Measurements from ENCODE around the gene PRKCE. TPM values are rescaled to one million over a fixed set of nuclear protein-coding genes. Genes with fewer than 3 reads are reported as not detected.

Gene PRKCE
- total RNA-seq, 1 experiment from 2014 or later = 17.7 TPM

GRCh38 chr2:45631955-45632354, 19.5 kb upstream of the PRKCE start:
- DNase-seq (ENCODE audit: low spot score) = no peak

- DNase-seq (ENCODE audit: low spot score) = no peak
Observed at GRCh38 chr2:45634223-45634622, 17.3 kb upstream of the PRKCE start.

- no peak for DNase-seq (ENCODE audit: low spot score)
Observed at GRCh38 chr2:45636008-45636407, 15.5 kb upstream of the PRKCE start.

GRCh38 chr2:45637440-45637839, 14.0 kb upstream of the PRKCE start:
- DNase-seq (ENCODE audit: low spot score) = peak; percentile 60

GRCh38 chr2:45640576-45640975, 10.9 kb upstream of the PRKCE start:
- no peak for DNase-seq (ENCODE audit: low spot score)

GRCh38 chr2:45643095-45643494, 8.4 kb upstream of the PRKCE start:
- DNase-seq (ENCODE audit: low spot score) = no peak

- peak; percentile 46 for DNase-seq (ENCODE audit: low spot score)
Observed at GRCh38 chr2:45643543-45644542, 7.6 kb upstream of the PRKCE start.

GRCh38 chr2:45646289-45646688, 5.2 kb upstream of the PRKCE start:
- DNase-seq (ENCODE audit: low spot score) = no peak

- no peak for DNase-seq (ENCODE audit: low spot score)
Observed at GRCh38 chr2:45647356-45647755, 4.1 kb upstream of the PRKCE start.

- no peak for DNase-seq (ENCODE audit: low spot score)
Observed at GRCh38 chr2:45647986-45648520, 3.4 kb upstream of the PRKCE start.

GRCh38 chr2:45648636-45649035, 2.8 kb upstream of the PRKCE start:
- no peak for DNase-seq (ENCODE audit: low spot score)

GRCh38 chr2:45649462-45649857, 2.0 kb upstream of the PRKCE start:
- no peak for DNase-seq (ENCODE audit: low spot score)

- DNase-seq (ENCODE audit: low spot score) = peak; percentile 42
Observed at GRCh38 chr2:45649858-45650811, 1.3 kb upstream of the PRKCE start.

GRCh38 chr2:45650851-45651414, 542 bp upstream of the PRKCE start:
- DNase-seq (ENCODE audit: low spot score) = peak; percentile 86

GRCh38 chr2:45652090-45653031, 886 bp downstream of the PRKCE start:
- no peak for DNase-seq (ENCODE audit: low spot score)

- no peak for DNase-seq (ENCODE audit: low spot score)
Observed at GRCh38 chr2:45653122-45653913, 1.8 kb downstream of the PRKCE start.

GRCh38 chr2:45654250-45654649, 2.8 kb downstream of the PRKCE start:
- no peak for DNase-seq (ENCODE audit: low spot score)

- DNase-seq (ENCODE audit: low spot score) = no peak
Observed at GRCh38 chr2:45661828-45662227, 10.4 kb downstream of the PRKCE start.

GRCh38 chr2:45664635-45665261, 13.3 kb downstream of the PRKCE start:
- no peak for DNase-seq (ENCODE audit: low spot score)
